ENCODE data around the gene EIF1.
A peak's percentile ranks its signal among the peaks of the same experiment; 100 is the strongest.

The EIF1 gene

DNA sequence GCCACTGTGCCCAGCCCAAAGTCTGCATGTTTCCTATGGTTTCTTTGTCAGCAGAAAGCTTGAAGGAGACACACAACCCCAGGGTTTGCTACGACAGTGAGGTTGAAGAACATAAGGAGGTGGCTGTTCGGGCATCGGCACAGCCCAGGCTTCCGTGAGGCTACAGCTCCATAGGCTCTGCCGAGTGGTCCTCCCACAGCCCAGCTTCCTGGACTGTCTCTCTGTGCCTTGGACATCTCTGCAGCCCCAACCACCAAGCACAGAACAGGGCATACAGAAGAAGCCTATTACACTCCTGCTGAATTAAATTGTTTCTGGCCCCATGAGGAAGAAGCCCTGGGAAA, 49.0 kb downstream of the EIF1 start:
- TF ChIP-seq, protein P1, sequence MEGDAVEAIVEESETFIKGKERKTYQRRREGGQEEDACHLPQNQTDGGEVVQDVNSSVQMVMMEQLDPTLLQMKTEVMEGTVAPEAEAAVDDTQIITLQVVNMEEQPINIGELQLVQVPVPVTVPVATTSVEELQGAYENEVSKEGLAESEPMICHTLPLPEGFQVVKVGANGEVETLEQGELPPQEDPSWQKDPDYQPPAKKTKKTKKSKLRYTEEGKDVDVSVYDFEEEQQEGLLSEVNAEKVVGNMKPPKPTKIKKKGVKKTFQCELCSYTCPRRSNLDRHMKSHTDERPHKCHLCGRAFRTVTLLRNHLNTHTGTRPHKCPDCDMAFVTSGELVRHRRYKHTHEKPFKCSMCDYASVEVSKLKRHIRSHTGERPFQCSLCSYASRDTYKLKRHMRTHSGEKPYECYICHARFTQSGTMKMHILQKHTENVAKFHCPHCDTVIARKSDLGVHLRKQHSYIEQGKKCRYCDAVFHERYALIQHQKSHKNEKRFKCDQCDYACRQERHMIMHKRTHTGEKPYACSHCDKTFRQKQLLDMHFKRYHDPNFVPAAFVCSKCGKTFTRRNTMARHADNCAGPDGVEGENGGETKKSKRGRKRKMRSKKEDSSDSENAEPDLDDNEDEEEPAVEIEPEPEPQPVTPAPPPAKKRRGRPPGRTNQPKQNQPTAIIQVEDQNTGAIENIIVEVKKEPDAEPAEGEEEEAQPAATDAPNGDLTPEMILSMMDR (conservative IDR thresholded peaks at IDR 0.05; ENCODE audit: low read depth): no peak
- peak overlapping the region; percentile 64; the same call in 1 of the 2 replicates for H3K27ac ChIP-seq
- POLR2A ChIA-PET (ENCODE audit: low non-redundant PET): interaction anchor here (0.5 kb wide), 1 partner anchor 75 kb away, joined by 4 read pairs; no protein-coding TSS in a partner anchor
- DNase-seq (ENCODE audit: low spot score): no peak
- CTCF ChIA-PET: interaction anchor here (0.5 to 1.8 kb wide), 9 partner anchors 41 to 126 kb away, joined by 3 to 14 read pairs (median 4); partner anchors contain the start of genes FKBP10 and P3H4

DNA sequence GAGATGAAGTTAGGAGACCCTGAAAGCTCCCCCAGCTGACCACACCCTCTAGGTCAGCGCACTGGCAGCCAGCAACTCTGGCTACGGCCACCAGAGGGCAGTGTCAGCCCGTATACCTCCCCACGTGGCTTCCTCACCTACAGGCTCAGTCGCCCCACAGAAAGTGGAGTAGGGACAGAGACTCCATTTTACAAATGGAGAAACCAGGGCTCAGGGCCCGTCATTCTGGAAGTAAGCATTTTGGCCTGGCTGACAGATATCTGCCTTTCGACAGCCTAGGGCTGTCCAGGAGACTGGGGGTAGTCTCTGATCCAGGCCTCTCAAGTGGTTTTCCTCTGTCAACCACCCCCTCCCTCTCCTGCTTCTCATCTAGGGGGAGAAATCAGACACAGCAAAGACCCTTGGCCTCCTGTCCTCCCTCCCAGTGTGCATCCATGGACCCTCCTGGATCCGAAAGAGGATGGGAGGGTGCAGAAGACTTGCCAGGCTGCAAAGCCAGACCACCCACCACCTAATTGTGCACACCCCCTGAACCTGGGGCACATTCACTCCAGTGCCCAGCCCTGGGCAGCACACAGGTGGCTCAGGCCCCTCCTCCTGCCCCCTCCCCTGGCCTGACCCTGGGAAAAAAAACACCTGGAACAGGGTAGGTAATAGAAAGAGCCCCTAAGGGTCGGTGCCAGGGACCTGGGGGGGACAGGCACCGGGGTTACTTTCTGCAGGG, 49.6 kb downstream of the EIF1 start:
- ChIA-PET POLR2A (ENCODE audit: low non-redundant PET) (no interaction called here), CTCF (interaction anchor here (0.5 to 1.8 kb wide), 8 partner anchors 42 to 126 kb away, joined by 3 to 14 read pairs (median 5); partner anchors contain the start of genes FKBP10 and P3H4)
- peak; percentile 85 for DNase-seq (ENCODE audit: low spot score)
- peak overlapping the region; percentile 64 for H3K27ac ChIP-seq
- TF ChIP-seq, protein P1 (conservative IDR thresholded peaks at IDR 0.05; ENCODE audit: low read depth): peak; percentile 95

- POLR2A ChIA-PET (ENCODE audit: low non-redundant PET): no interaction called here
- CTCF ChIA-PET: no interaction called here
- TF ChIP-seq, protein P1 (conservative IDR thresholded peaks at IDR 0.05; ENCODE audit: low read depth): no peak
- no peak for DNase-seq (ENCODE audit: low spot score)
- H3K27ac ChIP-seq: peak overlapping the region; percentile 64
These were observed 50.1 kb downstream of the EIF1 start for GRCh38 chr17:41738801-41739112.

DNA sequence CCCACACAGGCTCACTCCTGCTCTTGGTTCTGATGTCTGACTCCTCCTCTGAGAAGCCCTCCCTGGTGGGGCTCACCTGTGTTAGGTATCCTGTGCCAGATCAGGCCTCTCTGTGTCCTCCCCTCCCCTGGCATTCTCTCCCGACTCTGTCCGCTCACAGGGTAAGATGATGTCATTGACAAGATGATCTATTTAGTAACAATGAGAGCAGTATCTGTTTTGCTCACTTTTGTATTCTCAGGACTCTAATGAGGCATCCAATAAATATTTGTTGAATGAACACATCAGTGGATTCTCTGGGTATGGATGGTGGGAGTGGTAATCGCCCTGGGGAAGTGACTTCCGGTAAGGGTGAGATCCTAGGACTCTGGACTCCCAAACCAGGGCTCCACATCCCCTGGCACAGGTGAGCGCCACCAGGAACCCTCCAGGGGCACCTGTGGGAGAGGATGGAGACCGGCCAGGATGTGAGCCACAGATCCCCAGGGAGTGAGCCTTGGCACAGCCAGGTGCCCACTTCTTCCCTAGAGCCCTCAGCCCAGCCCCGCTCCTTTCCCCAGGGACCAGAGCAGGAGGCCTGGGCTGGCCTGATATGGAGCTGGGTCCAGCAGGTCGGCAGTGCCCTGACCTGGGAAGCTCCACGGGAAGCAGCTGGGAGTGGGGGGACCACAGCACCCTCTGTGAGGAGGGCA, 51.1 kb downstream of the EIF1 start:
- peak; percentile 76 for DNase-seq (ENCODE audit: low spot score)
- ChIA-PET CTCF (interaction anchor here (0.8 to 1.5 kb wide), 2 partner anchors 61 to 220 kb away, joined by 3 to 6 read pairs; no protein-coding TSS in a partner anchor), POLR2A (ENCODE audit: low non-redundant PET) (no interaction called here)
- TF ChIP-seq, protein P1 (conservative IDR thresholded peaks at IDR 0.05; ENCODE audit: low read depth): no peak
- H3K27ac ChIP-seq: peak overlapping the region; percentile 64

- ChIA-PET CTCF (interaction anchor here (0.8 to 1.5 kb wide), 2 partner anchors 60 to 219 kb away, joined by 3 to 6 read pairs; no protein-coding TSS in a partner anchor), POLR2A (ENCODE audit: low non-redundant PET) (no interaction called here)
- TF ChIP-seq, protein P1 (conservative IDR thresholded peaks at IDR 0.05; ENCODE audit: low read depth): no peak
- H3K27ac ChIP-seq: peak overlapping the region; percentile 64
- DNase-seq (ENCODE audit: low spot score): no peak
These were observed 51.8 kb downstream of the EIF1 start for GRCh38 chr17:41740506-41740905.

GRCh38 chr17:41741709-41742108, 53.0 kb downstream of the EIF1 start:
- ChIA-PET CTCF (interaction anchor here (0.6 to 1.4 kb wide), 4 partner anchors 44 to 1433 kb away, joined by 3 to 5 read pairs (median 4); partner anchors contain the start of genes JUP and RARA), POLR2A (ENCODE audit: low non-redundant PET) (interaction anchor here (0.6 kb wide), 1 partner anchor 74 kb away, joined by 9 read pairs; no protein-coding TSS in a partner anchor)
- TF ChIP-seq, protein P1 (conservative IDR thresholded peaks at IDR 0.05; ENCODE audit: low read depth): no peak
- 0 out of 2 replicates have a peak overlapping the region, but pooled peaks have one; percentile 22 for H3K27ac ChIP-seq
- no peak for DNase-seq (ENCODE audit: low spot score)
